ENCODE results near the gene ANAPC5. TPM values are rescaled to one million over a fixed set of nuclear protein-coding genes. Genes with fewer than 3 reads are reported as not detected.
"Not testable (repeated sequence)": the region's sequence is repeated elsewhere in the genome, so short reads cannot be mapped to it uniquely, and the experiment has no call there.

ANAPC5 gene
- total RNA-seq, 1 donor from 2014 or later, result 115 TPM

DNA sequence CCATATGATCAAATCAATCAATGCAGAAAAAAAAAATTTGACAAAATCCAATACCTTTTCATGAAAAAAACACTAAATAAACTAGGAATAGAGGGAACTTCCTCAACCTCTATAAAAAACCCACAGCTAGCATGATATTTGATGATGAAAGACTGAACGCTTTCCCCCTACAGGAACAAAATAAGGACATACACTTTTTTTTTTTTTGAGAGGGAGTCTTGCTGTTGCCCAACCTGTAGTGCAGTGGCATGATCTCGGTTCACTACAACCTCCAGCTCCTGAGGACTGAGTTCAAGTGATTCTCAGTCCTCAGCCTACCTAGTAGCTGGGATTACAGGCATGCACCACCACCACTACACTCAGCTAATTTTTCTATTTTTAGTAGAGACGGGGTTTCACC, 37.8 kb downstream of the ANAPC5 start:
- no peak for DNase-seq (ENCODE audit: low read depth in 2 of 2)

- DNase-seq (ENCODE audit: low read depth in 2 of 2), result not testable (repeated sequence)
Observed at GRCh38 chr12:121310231-121310630, 42.0 kb downstream of the ANAPC5 start.

DNA sequence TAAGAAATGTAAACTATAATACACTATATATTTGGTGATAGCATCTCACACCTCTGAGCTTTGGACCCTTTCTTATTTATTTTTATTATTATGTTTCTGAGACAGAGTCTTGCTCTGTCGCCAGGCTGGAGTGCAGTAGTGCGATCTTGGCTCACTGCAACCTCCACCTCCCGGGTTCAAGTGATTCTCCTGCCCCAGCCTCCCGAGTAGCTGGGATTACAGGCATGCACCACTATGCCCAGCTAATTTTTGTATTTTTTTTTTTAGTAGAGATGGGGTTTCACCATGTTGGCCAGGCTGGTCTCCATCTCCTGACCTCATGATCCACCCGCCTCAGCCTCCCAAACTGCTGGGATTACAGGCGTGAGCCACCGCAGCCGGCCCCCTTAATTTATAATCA, 44.8 kb downstream of the ANAPC5 start:
- DNase-seq (ENCODE audit: low read depth in 2 of 2), result not testable (repeated sequence)

- DNase-seq (ENCODE audit: low read depth in 2 of 2), result no peak
Observed at GRCh38 chr12:121304306-121304705, 47.9 kb downstream of the ANAPC5 start.

- peak; percentile 47 to 50 for DNase-seq (ENCODE audit: low read depth in 2 of 2)
Observed at GRCh38 chr12:121301876-121302275, 50.3 kb downstream of the ANAPC5 start.

- DNase-seq (ENCODE audit: low read depth in 2 of 2), result peak; percentile 31 to 32
Observed at GRCh38 chr12:121300083-121300819, 52.0 kb downstream of the ANAPC5 start.

DNA sequence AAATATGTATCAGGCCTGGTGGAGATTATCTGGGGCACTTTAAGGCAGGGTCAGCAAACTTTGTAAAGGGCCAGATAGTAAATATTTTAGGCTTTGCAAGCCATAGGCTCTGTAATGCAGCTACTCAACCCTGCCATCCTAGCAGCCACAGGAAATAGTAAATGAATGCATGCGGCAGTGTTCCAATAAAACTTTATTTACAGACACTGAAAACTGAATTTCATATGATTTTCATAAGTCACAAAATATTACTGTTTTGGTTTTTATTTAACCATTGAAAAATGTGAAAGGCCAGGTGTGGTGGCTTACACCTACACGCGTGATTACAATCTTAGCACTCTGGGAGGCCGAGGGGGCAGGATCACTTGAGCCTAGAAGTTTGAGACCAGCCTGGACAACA, 52.5 kb downstream of the ANAPC5 start:
- DNase-seq (ENCODE audit: low read depth in 2 of 2), result no peak

GRCh38 chr12:121298411-121298810, 53.8 kb downstream of the ANAPC5 start:
- DNase-seq (ENCODE audit: low read depth in 2 of 2), result not testable (repeated sequence)

DNA sequence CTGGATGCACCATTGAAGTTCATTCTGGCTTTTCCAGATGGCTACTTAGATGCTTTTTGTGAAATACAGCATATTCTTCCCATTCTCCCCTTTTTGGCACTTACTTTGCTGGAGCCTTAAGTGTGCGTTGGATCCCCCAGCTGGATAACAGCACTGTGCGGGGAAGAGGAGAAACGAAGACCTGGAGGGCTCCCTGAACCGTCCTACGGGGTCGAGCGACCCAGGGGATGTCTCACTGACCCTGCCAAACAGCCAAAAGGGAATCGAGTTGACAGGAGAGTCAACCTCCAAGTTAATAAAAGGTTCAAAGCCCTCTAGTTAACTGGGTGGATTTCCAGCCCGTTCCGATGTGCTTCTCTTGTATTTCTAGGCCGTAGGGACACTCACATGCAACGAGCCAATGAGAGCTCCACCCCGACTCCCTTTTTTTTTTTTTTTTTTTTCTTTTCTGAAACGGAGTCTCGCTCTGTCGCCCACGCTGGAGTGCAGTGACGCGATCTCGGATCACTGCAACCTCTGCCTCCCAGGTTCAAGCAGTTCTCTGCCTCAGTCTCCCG, 54.7 kb downstream of the ANAPC5 start:
- peak; percentile 29 to 30 for DNase-seq (ENCODE audit: low read depth in 2 of 2)

- peak; percentile 88 to 89 for DNase-seq (ENCODE audit: low read depth in 2 of 2)
Observed at GRCh38 chr12:121296618-121297434, 55.4 kb downstream of the ANAPC5 start, which contains the start of gene CAMKK2. Gene CAMKK2, minus strand, starts transcription at chr12:121296709. Its CDS starts 22,183 bp downstream, at chr12:121274526.

- DNase-seq (ENCODE audit: low read depth in 2 of 2), result peak; percentile 21 to 26
Observed at GRCh38 chr12:121295746-121296617, 56.2 kb downstream of the ANAPC5 start.

DNA sequence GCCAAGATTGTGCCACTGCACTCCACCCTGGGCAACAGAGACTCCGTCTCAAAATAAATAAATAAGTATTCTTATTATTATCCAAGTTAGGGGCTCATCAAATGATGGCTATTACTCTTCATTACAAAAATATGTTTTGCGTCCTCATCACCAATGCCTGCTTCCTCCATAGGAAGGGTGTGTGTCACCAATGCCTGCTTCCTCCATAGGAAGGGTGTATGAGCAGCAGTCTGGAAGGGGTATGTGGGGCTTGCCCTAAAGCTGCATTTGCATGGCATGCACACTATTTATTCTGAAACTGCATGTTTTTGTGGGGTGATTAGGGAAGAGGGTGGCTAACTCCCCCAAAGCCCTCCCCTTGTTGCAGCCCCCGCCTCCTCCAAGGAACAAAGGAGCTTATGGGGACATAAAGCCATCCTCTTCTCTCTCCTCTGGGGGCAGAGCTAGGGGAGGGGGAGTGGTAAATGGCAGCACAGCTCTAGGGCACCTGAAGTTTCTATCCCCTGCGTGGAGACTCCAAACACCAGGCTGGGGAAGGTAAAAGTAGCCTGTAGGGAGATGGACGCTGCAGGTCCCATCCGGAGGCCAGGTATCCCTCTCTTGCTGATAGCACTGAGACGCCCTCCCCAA, 57.0 kb downstream of the ANAPC5 start:
- DNase-seq (ENCODE audit: low read depth in 2 of 2), result peak in 1 of 2 donors; percentile 44

- DNase-seq (ENCODE audit: low read depth in 2 of 2), result no peak
Observed at GRCh38 chr12:121294151-121294889, 57.9 kb downstream of the ANAPC5 start.

- DNase-seq (ENCODE audit: low read depth in 2 of 2), result no peak
Observed at GRCh38 chr12:121293603-121294002, 58.6 kb downstream of the ANAPC5 start.

GRCh38 chr12:121290410-121290809, 61.8 kb downstream of the ANAPC5 start:
- no peak for DNase-seq (ENCODE audit: low read depth in 2 of 2)

- peak in 1 of 2 donors; percentile 62 for DNase-seq (ENCODE audit: low read depth in 2 of 2)
Observed at GRCh38 chr12:121289962-121290361, 62.2 kb downstream of the ANAPC5 start.

DNA sequence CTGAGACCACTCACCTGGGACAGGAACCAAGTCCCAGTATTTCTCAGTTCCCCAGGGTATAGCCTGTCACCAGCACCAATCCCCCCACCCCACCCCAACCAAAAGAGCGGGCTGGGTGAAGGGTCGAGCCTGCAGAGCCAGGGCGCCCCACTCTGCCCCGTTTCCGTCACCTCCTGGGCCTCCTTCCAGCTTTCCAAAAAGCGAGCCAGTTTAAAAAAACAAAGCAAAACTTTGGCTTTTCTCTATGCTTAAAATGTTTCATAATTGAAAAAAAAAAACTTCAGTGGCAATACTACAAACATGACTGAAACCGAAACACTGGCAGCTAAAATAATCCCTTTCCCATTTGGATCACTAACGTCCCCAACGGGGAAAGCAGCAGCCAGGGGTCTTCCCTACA, 63.2 kb downstream of the ANAPC5 start:
- peak in 1 of 2 donors; percentile 41 for DNase-seq (ENCODE audit: low read depth in 2 of 2)

DNA sequence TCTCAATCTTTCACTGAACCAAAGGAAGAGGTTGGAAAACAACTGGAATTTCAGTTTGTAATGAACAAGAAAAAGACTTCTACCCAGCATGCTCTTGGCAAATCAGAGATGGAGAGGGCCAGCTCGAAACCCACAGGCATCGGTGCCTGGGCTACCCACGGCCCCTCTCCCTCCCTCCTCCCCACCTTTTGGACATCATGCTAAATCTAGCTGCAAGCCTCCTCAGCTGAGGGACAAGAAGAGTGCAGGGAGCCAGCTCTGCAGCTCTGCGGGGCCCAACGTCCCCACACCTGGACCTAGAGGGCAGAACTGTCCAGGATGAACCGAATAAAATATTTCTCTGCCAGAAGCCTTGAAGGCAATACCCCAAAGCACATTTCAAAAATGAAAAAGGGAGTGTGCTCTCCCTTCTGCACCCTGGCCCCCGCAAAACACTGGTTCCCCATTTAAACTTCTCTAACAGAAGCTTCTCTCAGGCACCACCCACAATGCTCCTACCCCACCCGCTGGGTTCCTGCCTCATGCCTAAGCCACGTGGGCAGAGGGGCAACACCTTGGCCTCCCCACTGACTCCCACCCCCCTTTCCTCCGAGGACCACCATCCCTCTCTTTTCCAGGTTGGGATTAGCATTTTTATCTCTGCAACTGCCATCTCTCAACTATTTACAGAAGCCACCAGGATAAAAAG, 63.9 kb downstream of the ANAPC5 start:
- no peak for DNase-seq (ENCODE audit: low read depth in 2 of 2)

DNA sequence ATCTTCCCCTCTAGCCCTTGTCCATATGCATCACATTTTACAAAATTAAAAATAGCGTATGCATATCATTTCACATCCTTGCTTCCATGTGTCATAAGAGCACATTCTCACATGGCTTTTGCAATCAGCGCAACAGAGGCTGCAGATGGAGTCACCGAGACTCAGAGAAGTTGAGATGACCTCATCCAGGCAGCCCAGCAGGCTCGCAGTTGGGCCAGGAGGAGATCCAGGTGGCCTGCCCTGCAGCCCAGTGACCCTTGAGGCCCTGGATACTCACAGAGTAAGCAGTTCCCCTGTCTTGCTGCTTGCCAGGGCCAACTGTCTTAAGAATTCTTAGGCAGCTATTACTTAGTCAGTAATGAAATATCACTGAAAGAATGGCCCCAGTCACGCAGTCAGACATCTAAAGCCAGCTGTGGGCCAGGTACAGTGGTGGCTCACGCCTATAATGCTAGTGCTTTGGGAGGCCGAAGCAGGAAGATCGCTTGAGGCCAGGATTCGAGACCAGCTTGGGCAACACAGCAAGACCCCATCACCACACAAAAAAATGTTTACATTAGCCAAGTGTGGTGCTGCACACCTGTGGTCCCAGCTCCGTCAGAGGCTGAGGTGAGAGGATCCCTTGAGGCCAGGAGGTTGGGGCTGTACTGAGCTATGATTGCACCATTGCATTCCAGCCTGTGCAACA, 64.8 kb downstream of the ANAPC5 start:
- no peak for DNase-seq (ENCODE audit: low read depth in 2 of 2)
